Esophagus mucosa (tissue), 1 donor: Measurements from ENCODE around the gene SWSAP1. TPM values are rescaled to one million over a fixed set of nuclear protein-coding genes. Genes with fewer than 3 reads are reported as not detected.

Source experiments
- ATAC-seq: fragments of 200-7000 bp; cut with Tn5 transposase; one replicate; pipeline ENCODE4 v1.9.1; 2020
- total RNA-seq: library from RNA; stranded (reverse); gene quantifications from one replicate; pipeline ENCODE4 v1.2.4, GENCODE V29; 2023
- donor health status: DM: yes; HTN: yes; CAD: no.

The SWSAP1 gene
- total RNA-seq, 1 donor from 2014 or later: 2.5 TPM

GRCh38 chr19:11355160-11356073 lies 19.0 kb upstream of the SWSAP1 start, which contains the start of gene PLPPR2:
TSS of gene PLPPR2 (plus strand) at chr19:11355432. CDS start at chr19:11357674, 2,242 bp downstream.
- peak; percentile 74 for ATAC-seq

GRCh38 chr19:11356074-11356397 lies 18.4 kb upstream of the SWSAP1 start:
- no peak for ATAC-seq

- no peak for ATAC-seq
These were observed 17.6 kb upstream of the SWSAP1 start for GRCh38 chr19:11356676-11357550.

GRCh38 chr19:11359421-11359820 lies 15.0 kb upstream of the SWSAP1 start:
- peak; percentile 67 for ATAC-seq

GRCh38 chr19:11361037-11361770 lies 13.3 kb upstream of the SWSAP1 start:
- peak; percentile 58 for ATAC-seq

GRCh38 chr19:11361771-11362731 lies 12.4 kb upstream of the SWSAP1 start:
- ATAC-seq: no peak

- ATAC-seq: no peak
These were observed 10.6 kb upstream of the SWSAP1 start for GRCh38 chr19:11363881-11364280.

- ATAC-seq: no peak
These were observed 10.1 kb upstream of the SWSAP1 start for GRCh38 chr19:11364296-11364904.

- no peak for ATAC-seq
These were observed 9.5 kb upstream of the SWSAP1 start for GRCh38 chr19:11364935-11365334.

- no peak for ATAC-seq
These were observed 8.8 kb upstream of the SWSAP1 start for GRCh38 chr19:11365557-11366117.

- ATAC-seq: no peak
These were observed 6.9 kb upstream of the SWSAP1 start for GRCh38 chr19:11367528-11367927.

- ATAC-seq: no peak
These were observed 3.7 kb upstream of the SWSAP1 start for GRCh38 chr19:11370744-11371143.

GRCh38 chr19:11373166-11373884 lies 1.1 kb upstream of the SWSAP1 start:
- no peak for ATAC-seq

- no peak for ATAC-seq
These were observed 507 bp upstream of the SWSAP1 start for GRCh38 chr19:11373885-11374432.

GRCh38 chr19:11375143-11375948 lies 880 bp downstream of the SWSAP1 start:
- peak; percentile 6 for ATAC-seq

- ATAC-seq: no peak
These were observed 2.8 kb downstream of the SWSAP1 start for GRCh38 chr19:11377237-11377636.

GRCh38 chr19:11377756-11378155 lies 3.3 kb downstream of the SWSAP1 start:
- no peak for ATAC-seq

- ATAC-seq: no peak
These were observed 4.1 kb downstream of the SWSAP1 start for GRCh38 chr19:11378319-11379189.
